ENCODE data around the gene DGKQ. TPM values are rescaled to one million over a fixed set of nuclear protein-coding genes. Genes with fewer than 3 reads are reported as not detected.

DGKQ gene
- total RNA-seq, 5 donors from 2014 or later (not counting 1 experiment from before 2014, with no cell fraction given), result 22.6 to 46.4 (median 36.9) TPM

Other genes starting within 250 kb of the DGKQ start
- gene CPLX1, start 147.4 kb downstream of the DGKQ start, total RNA-seq, result 1 to 10 TPM in 3 of 5 donors, under 1 TPM in 2; 0.73 to 2.6 (median 1.2) TPM
- gene GAK, start 41.3 kb downstream of the DGKQ start, total RNA-seq, result 100 to 1,000 TPM; 182 to 225 (median 218) TPM
- 10 to 100 TPM; 44.3 to 60.9 (median 53.0) TPM for gene TMEM175, start 41.1 kb downstream of the DGKQ start, total RNA-seq
- gene IDUA, start 13.5 kb upstream of the DGKQ start, total RNA-seq, result 10 to 100 TPM; 60.4 to 96.5 (median 78.7) TPM
- 1 to 10 TPM in 1 of 5 donors, under 1 TPM in 3, not detected in 1; 0.16 to 1.5 (median 0.39) TPM for gene SLC26A1, start 19.8 kb upstream of the DGKQ start, total RNA-seq
- 10 to 100 TPM; 14.9 to 25.2 (median 23.7) TPM for gene FGFRL1, start 38.1 kb upstream of the DGKQ start, total RNA-seq
- gene RNF212, start 140.0 kb upstream of the DGKQ start, total RNA-seq, result 1 to 10 TPM; 3.0 to 5.3 (median 3.9) TPM
- gene SPON2, start 199.0 kb upstream of the DGKQ start, total RNA-seq, result 10 to 100 TPM; 13.6 to 39.8 (median 18.9) TPM

All from T-cell (primary cell).